NCI-H2196 (cell line): ENCODE data around the gene SUCO.
"Not testable (repeated sequence)": the region's sequence is repeated elsewhere in the genome, so short reads cannot be mapped to it uniquely, and the experiment has no call there.

Experiments
- DNase-seq: peaks from one replicate; lab custom pipeline; 2025; ENCODE audit not compliant: unreplicated experiment; lab: John Stamatoyannopoulos, UW

Gene SUCO

DNA sequence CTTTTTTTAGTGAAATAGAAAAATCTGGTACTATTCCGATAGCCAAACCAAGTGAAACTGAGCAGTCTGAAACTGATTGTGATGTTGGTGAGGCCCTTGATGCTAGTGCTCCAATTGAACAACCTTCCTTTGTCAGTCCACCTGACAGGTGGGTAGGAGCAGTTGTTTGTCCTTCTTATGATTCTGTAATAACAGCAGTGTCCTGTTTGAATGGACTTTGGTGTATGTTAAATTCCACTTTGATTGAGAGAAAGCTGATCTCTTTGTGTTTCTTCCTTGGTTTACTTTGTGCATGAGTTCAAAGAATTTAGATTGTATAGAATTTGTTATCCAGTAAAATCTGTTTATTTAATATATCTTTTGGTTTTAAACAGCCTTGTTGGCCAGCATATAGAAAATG is 24.3 kb downstream of the SUCO start:
- no peak for DNase-seq

DNA sequence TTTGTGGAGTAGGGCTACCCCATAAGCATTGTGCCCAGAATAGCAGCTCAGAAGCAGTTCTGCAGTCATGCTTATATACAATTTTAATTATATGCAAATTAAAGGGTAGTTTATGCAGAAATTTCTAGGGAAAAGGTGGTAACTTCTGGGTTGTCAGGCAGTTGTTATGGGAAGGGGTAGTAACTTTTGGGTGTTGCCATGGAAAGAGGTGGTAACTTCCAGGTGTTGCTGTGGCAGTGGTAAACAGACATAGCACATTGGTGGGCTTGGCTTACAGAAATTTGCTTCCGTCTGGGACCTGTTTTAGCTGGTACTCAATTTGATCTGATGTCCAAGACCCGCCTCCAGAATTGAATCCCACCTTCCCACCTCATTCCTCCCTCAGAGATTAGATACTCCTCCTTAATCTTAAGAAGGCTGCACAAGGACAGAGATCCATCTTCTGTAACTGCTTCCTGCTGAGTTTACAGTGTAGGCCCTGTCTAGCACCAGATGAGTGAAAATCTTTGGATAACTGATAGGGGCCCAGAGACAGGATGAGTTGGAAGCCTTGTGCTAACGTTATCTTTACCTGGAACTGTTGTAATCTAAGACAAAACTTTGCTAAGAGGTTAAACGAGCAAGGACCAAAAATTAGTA is 26.7 kb downstream of the SUCO start:
- DNase-seq, result no peak

DNA sequence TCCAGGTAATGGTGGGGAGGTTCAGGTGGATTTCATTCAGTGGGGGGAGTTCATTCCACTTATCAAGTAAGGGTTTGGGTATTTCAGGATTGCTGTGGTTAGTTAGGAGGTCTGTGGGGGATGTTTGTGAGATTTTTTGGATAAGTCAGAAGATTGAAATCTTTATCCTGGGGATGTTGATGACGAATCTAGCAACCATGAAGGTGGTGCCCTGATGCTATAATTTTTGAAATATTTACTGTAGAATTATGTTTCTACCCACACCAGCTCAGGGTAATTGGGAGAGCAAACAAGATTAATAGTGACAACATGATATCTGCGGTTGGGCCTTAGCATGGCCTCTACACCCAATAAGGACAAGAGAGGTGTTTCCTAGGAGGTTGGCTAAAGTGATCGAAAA is 28.3 kb downstream of the SUCO start:
- no peak for DNase-seq

GRCh38 chr1:172566196-172566997 is 33.4 kb downstream of the SUCO start:
- no peak for DNase-seq

DNA sequence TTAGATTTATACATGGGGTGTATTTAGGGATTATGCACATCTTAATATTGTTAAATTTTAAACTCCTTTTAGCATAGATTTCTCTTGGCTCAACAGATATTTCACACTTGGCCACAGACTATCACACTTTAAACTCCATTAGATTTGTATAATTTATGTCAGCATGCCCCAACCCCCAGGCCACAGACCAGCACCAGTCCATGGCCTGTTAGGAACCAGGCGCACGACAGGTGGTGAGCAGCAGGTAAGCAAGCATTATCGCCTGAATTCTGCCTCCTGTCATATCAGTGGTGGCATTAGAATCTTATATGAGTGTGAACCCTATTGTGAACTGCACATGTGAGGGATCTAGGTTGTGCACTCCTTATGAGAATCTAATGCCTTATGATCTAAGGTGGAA is 34.8 kb downstream of the SUCO start:
- DNase-seq, result no peak

DNA sequence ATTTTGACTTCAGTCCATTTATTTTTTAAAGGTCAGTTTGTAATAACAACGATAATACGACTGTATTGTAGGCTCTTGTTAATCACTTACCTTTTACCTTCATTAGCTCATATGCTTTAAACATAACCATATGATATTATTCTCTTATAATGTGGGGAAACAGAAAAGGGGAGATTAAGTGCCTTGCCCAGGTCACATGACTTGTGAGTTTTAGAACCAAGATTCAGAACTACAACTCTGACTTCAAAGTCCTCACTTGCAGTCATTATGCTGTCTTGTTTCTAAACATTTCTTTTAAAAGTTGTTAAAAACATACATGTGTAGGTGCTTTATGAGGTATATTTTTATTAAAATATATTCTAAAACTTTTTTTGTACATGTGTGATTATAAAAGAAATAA is 41.1 kb downstream of the SUCO start:
- no peak for DNase-seq

DNA sequence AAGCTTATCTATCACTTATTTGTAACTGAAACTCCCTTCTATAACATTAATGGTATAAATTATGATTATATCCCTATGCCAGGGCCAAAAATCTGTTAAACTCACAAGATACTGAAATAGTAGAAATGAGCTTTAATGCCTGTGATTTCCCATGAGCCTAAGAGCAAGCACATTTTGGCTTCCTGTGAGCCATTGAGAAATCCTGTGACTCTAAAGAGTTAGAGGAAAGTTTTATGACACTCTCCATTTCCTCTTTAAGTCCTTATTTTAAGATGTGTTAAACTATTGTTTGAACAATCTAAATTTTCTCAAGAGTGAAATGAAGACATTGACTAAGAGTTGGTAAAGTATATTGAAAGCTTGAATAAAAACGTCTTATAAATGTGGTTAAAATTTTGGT is 45.6 kb downstream of the SUCO start:
- DNase-seq, result no peak

- DNase-seq, result no peak
Observed at GRCh38 chr1:172581273-172581672, 48.3 kb downstream of the SUCO start.

DNA sequence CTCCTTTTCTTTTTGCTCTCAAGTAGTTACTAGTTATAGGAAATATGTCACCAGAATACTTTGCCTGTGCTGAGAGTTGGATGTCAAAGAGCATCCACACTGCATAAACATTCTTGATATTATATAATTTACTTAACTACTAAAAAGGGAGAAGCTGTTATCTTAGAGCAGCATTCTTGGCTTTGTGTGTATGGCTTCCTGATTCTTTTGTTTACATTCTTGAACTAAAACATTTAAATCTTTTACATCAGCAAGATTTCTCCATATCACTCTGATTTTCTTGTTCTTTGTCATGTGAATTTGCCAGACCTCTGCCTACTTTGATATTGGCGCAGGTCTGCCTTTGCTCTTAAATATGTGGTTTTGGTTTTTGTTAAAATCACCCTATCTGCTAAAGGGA is 48.8 kb downstream of the SUCO start:
- DNase-seq, result no peak

DNA sequence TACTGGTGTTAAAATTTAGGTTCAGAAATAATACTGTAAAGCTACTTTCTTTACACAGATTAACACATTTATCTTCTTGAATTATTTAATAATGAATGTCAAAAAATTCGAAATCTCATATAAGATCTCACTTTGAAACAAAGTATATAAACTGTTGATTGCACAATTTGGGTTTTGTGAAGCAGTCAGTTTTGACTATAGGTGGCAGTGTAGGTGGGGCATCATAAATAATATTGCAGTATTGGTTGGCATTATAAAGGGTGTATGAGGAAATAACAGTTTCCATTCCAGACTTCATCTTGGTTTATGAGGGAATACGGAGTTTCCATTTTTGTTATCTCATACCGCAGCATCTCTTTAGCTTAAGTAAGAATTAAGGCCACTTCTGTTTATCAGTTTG is 49.9 kb downstream of the SUCO start:
- no peak for DNase-seq

DNA sequence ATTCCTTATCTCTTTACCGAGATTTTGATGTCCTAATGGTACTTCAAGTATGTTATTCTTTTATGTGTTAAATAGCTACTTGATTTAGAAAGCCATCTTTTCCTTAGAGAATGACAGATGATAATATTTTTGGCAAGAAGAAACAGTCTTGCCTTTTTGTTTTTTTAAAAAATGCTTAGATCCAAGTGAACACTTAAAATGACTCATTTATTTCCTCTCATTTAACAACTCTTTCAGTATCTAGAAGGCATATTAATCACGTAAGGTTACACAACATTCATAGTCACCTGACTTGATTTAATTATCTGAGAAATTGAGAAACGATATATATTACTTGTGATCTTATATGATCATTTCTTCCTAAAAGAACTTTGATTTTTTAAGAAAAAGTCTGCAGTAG is 52.4 kb downstream of the SUCO start:
- no peak for DNase-seq

- no peak for DNase-seq
Observed at GRCh38 chr1:172585861-172586260, 52.9 kb downstream of the SUCO start.

- no peak for DNase-seq
Observed at GRCh38 chr1:172588296-172589291, 55.6 kb downstream of the SUCO start.

DNA sequence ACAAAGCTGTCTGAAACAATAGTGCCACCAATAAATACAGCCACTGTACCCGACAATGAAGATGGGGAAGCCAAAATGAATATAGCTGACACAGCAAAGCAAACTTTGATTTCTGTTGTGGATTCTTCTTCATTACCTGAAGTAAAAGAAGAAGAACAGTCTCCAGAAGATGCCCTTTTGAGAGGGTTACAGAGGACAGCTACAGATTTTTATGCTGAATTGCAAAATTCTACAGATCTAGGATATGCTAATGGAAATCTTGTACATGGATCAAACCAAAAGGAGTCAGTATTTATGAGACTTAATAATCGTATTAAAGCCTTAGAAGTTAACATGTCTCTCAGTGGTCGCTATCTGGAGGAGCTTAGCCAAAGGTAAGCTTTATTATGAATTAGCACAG is 56.6 kb downstream of the SUCO start:
- no peak for DNase-seq

GRCh38 chr1:172591429-172591828 is 58.5 kb downstream of the SUCO start:
- DNase-seq, result not testable (repeated sequence)

- DNase-seq, result not testable (repeated sequence)
Observed at GRCh38 chr1:172595066-172595465, 62.1 kb downstream of the SUCO start.

GRCh38 chr1:172596782-172597181 is 63.8 kb downstream of the SUCO start:
- DNase-seq, result not testable (repeated sequence)

- no peak for DNase-seq
Observed at GRCh38 chr1:172599912-172600311, 67.0 kb downstream of the SUCO start.

- DNase-seq, result no peak
Observed at GRCh38 chr1:172600615-172601014, 67.7 kb downstream of the SUCO start.

GRCh38 chr1:172601046-172601630 is 68.2 kb downstream of the SUCO start:
- no peak for DNase-seq

DNA sequence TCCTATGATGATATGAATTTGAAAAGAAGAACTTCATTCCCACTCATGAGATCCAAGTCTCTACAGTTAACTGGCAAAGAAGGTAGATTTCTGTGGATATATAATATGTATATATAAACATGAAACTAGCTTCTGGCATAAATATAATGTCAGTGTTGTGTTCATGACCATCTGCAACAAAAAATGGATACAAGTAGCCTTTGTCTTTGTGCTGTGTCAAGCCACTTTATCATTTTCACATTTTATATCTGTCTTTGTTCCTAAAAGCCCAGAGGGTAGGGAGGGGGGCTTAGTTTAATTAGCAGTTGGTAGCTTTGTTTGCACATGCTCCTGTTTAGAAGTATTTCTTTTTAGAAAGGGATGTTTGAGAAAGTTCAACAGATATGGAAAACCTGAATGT is 69.8 kb downstream of the SUCO start:
- DNase-seq, result no peak
